NCI-H2171 treated with DMSO at 0.1 percent for 48 hours (cell line): ENCODE measurements around the gene RAC3.

Experiments used
- DNase-seq: peaks from one replicate; lab custom pipeline; 2025; lab: John Stamatoyannopoulos, UW

Gene RAC3

GRCh38 chr17:81999587-81999975 is 31.9 kb upstream of the RAC3 start:
- no peak for DNase-seq

GRCh38 chr17:81999976-82000802 is 31.3 kb upstream of the RAC3 start:
- no peak for DNase-seq

- DNase-seq: peak; percentile 74
These were observed 30.5 kb upstream of the RAC3 start for GRCh38 chr17:82000803-82001570.

GRCh38 chr17:82001571-82002056 is 29.9 kb upstream of the RAC3 start:
- DNase-seq: peak; percentile 50

- DNase-seq: no peak
These were observed 27.8 kb upstream of the RAC3 start for GRCh38 chr17:82003411-82004381.

GRCh38 chr17:82004517-82005455 is 26.7 kb upstream of the RAC3 start:
- DNase-seq: no peak

GRCh38 chr17:82005701-82006348 is 25.7 kb upstream of the RAC3 start:
- DNase-seq: no peak

GRCh38 chr17:82006468-82007227 is 24.8 kb upstream of the RAC3 start:
- DNase-seq: no peak

GRCh38 chr17:82007228-82007494 is 24.3 kb upstream of the RAC3 start:
- no peak for DNase-seq

GRCh38 chr17:82007495-82008257 is 23.8 kb upstream of the RAC3 start:
- DNase-seq: no peak

- no peak for DNase-seq
These were observed 23.1 kb upstream of the RAC3 start for GRCh38 chr17:82008258-82008940.

- DNase-seq: no peak
These were observed 22.5 kb upstream of the RAC3 start for GRCh38 chr17:82008941-82009405.

- DNase-seq: no peak
These were observed 22.1 kb upstream of the RAC3 start for GRCh38 chr17:82009413-82009812.

- no peak for DNase-seq
These were observed 20.6 kb upstream of the RAC3 start for GRCh38 chr17:82010575-82011525.

GRCh38 chr17:82011617-82012187 is 19.8 kb upstream of the RAC3 start:
- DNase-seq: no peak

- no peak for DNase-seq
These were observed 19.2 kb upstream of the RAC3 start for GRCh38 chr17:82012261-82012639.
